Muscle layer of colon (tissue), 2 donors: ENCODE data around the gene BEST3.

Experiments
- H3K27ac ChIP-seq: one replicate; pipeline ENCODE4 v1.7.0; 2013; ENCODE audit warnings: low read depth, mild to moderate bottlenecking, low read length, moderate library complexity
- H3K27me3 ChIP-seq, 2 donors: one replicate each; pipeline ENCODE4 v1.7.0; 2013; ENCODE audit warnings: low read length in 2 of 2, mild to moderate bottlenecking in 2 of 2; ENCODE audit not compliant: insufficient read depth in 2 of 2, control insufficient read depth in 1 of 2
- H3K36me3 ChIP-seq: one replicate; pipeline ENCODE4 v1.7.0; 2013; ENCODE audit warnings: mild to moderate bottlenecking, low read length; ENCODE audit not compliant: insufficient read depth
- H3K4me1 ChIP-seq: one replicate; pipeline ENCODE4 v1.7.0; 2013; ENCODE audit warnings: mild to moderate bottlenecking, low read length; ENCODE audit not compliant: insufficient read depth
- H3K4me3 ChIP-seq, 2 donors: one replicate each; pipeline ENCODE4 v1.7.0; 2013; ENCODE audit warnings: low read length in 2 of 2, low read depth in 1 of 2, mild to moderate bottlenecking in 1 of 2, moderate library complexity in 1 of 2
- H3K9ac ChIP-seq: one replicate; pipeline ENCODE4 v1.7.0; 2013; ENCODE audit warnings: low read length
- H3K9me3 ChIP-seq: one replicate; pipeline ENCODE4 v1.7.0; 2013; ENCODE audit warnings: mild to moderate bottlenecking, low read length
- donor health status: abdominal sarcoma.
- donor health status: Adenocarcinoma of cecum.

The BEST3 gene

GRCh38 chr12:69698769-69699540, at the start of gene BEST3:
Gene BEST3, minus strand, starts transcription at chr12:69699303. Its CDS starts 1,505 bp downstream, at chr12:69697798.
- no peaks in the 10 kb centered on the region for H3K4me1 ChIP-seq
- H3K9ac ChIP-seq: no peak within 1 kb of the TSS
- H3K27me3 ChIP-seq: no peaks in the 10 kb centered on the region
- H3K27ac ChIP-seq: no peak within 1 kb of the TSS
- H3K4me3 ChIP-seq: no peak within 1 kb of the TSS
- H3K9me3 ChIP-seq: no peaks in the 10 kb centered on the region
- H3K36me3 ChIP-seq: no peaks in the 10 kb centered on the region

GRCh38 chr12:69744109-69744508, 45.0 kb upstream of the BEST3 start:
- no peaks in the 10 kb centered on the region for H3K27me3 ChIP-seq
- H3K4me1 ChIP-seq: peaks cover 5% of the 10 kb centered on the region
- no peaks in the 10 kb centered on the region for H3K36me3 ChIP-seq
- no peak overlapping the region for H3K27ac ChIP-seq
- no peak overlapping the region for H3K4me3 ChIP-seq
- no peak overlapping the region for H3K9ac ChIP-seq
- no peaks in the 10 kb centered on the region for H3K9me3 ChIP-seq

- peak overlapping the region; percentile 34 for H3K27ac ChIP-seq
- no peak overlapping the region for H3K9ac ChIP-seq
- peaks cover 5% of the 10 kb centered on the region for H3K4me1 ChIP-seq
- no peaks in the 10 kb centered on the region for H3K27me3 ChIP-seq
- no peaks in the 10 kb centered on the region for H3K36me3 ChIP-seq
- H3K4me3 ChIP-seq: peak overlapping the region; percentile 72 to 83
- no peaks in the 10 kb centered on the region for H3K9me3 ChIP-seq
Observed at GRCh38 chr12:69739287-69740191, 40.4 kb upstream of the BEST3 start.

GRCh38 chr12:69738351-69739286, 39.5 kb upstream of the BEST3 start, which contains the start of gene RAB3IP:
Gene RAB3IP, plus strand, starts transcription at chr12:69738860. Its CDS starts 16,549 bp downstream, at chr12:69755409.
- Histone ChIP-seq H3K27me3 (no peaks in the 10 kb centered on the region), H3K4me3 (peak within 1 kb of the TSS; percentile 72 to 83), H3K27ac (peak within 1 kb of the TSS; percentile 34), H3K4me1 (peaks cover 5% of the 10 kb centered on the region), H3K9me3 (no peaks in the 10 kb centered on the region), H3K9ac (no peak within 1 kb of the TSS), H3K36me3 (no peaks in the 10 kb centered on the region)

- no peak overlapping the region for H3K4me3 ChIP-seq
- no peaks in the 10 kb centered on the region for H3K27me3 ChIP-seq
- H3K9ac ChIP-seq: no peak overlapping the region
- H3K36me3 ChIP-seq: no peaks in the 10 kb centered on the region
- H3K9me3 ChIP-seq: no peaks in the 10 kb centered on the region
- H3K27ac ChIP-seq: no peak overlapping the region
- H3K4me1 ChIP-seq: no peaks in the 10 kb centered on the region
Observed at GRCh38 chr12:69733638-69734037, 34.5 kb upstream of the BEST3 start.

- H3K36me3 ChIP-seq: no peaks in the 10 kb centered on the region
- H3K9ac ChIP-seq: no peak overlapping the region
- no peak overlapping the region for H3K4me3 ChIP-seq
- H3K9me3 ChIP-seq: no peaks in the 10 kb centered on the region
- no peaks in the 10 kb centered on the region for H3K4me1 ChIP-seq
- H3K27me3 ChIP-seq: no peaks in the 10 kb centered on the region
- H3K27ac ChIP-seq: no peak overlapping the region
Observed at GRCh38 chr12:69732088-69732487, 33.0 kb upstream of the BEST3 start.

GRCh38 chr12:69726922-69727321, 27.8 kb upstream of the BEST3 start:
- no peak overlapping the region for H3K4me3 ChIP-seq

GRCh38 chr12:69720750-69721149, 21.6 kb upstream of the BEST3 start:
- Histone ChIP-seq H3K4me1 (no peaks in the 10 kb centered on the region), H3K4me3 (no peak overlapping the region), H3K27ac (no peak overlapping the region), H3K9ac (no peak overlapping the region), H3K27me3 (no peaks in the 10 kb centered on the region), H3K36me3 (no peaks in the 10 kb centered on the region), H3K9me3 (no peaks in the 10 kb centered on the region)

More at GRCh38 chr12:69726922-69727321, 27.8 kb upstream of the BEST3 start:
- H3K36me3 ChIP-seq: no peaks in the 10 kb centered on the region
- H3K4me1 ChIP-seq: no peaks in the 10 kb centered on the region
- H3K27me3 ChIP-seq: no peaks in the 10 kb centered on the region
- no peak overlapping the region for H3K9ac ChIP-seq
- H3K27ac ChIP-seq: no peak overlapping the region
- no peaks in the 10 kb centered on the region for H3K9me3 ChIP-seq

GRCh38 chr12:69719336-69720316, 20.5 kb upstream of the BEST3 start:
- Histone ChIP-seq H3K27me3 (no peaks in the 10 kb centered on the region), H3K9ac (no peak overlapping the region), H3K36me3 (no peaks in the 10 kb centered on the region), H3K27ac (no peak overlapping the region), H3K4me3 (no peak overlapping the region), H3K4me1 (no peaks in the 10 kb centered on the region), H3K9me3 (no peaks in the 10 kb centered on the region)

GRCh38 chr12:69714542-69714941, 15.4 kb upstream of the BEST3 start:
- Histone ChIP-seq H3K4me1 (no peaks in the 10 kb centered on the region), H3K4me3 (no peak overlapping the region), H3K9me3 (no peaks in the 10 kb centered on the region), H3K9ac (no peak overlapping the region), H3K27me3 (no peaks in the 10 kb centered on the region), H3K27ac (no peak overlapping the region), H3K36me3 (no peaks in the 10 kb centered on the region)
